G401 (cell line): ENCODE results near the gene ADARB1. TPM values are rescaled to one million over a fixed set of nuclear protein-coding genes. Genes with fewer than 3 reads are reported as not detected.

Experiments used
- DNase-seq: peaks from one replicate; pipeline ENCODE4 v3.0.0-alpha.2; 2015; ENCODE audit warnings: low spot score
- in situ Hi-C: cut with HindIII; loops from 2 replicates; pipeline ENCODE4 v1.10.0; 2016; ENCODE audit warnings: low sequenced_read_pairs, mixed read lengths
- total RNA-seq: library from RNA; depleted of rRNA; stranded (reverse); fragments of >200 nt; shearing (Covaris generic); gene quantifications from 2 replicates; pipeline ENCODE4 v1.2.3, GENCODE V29; 2014; rRNA removed

The ADARB1 gene
- total RNA-seq, 1 experiment from 2014 or later = 68.1 TPM

DNA sequence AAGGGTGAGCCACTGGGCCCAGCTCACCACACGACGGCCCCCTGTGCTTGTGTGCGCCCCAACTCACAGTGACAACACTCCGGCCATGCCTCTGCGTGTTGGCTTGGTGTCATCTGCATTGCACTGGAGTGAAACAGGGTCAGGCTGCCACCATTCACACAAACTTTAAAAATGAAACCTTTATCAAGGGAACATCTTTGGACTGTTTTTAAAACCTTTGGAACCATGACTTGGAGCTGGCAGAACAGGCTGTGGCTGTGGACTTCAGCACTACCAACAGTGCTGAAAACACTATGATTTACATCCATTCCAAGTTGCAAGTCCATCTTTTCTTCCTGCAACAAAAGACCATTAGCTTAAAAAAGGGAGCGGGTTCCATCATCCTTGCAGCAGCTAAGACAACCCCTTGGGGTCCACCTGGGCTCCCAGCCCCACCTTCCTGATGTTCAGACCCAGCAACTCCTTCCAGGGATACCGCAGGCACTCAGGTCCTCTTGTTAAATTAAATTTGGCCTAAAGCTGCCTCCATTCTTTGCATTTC is 187.7 kb downstream of the ADARB1 start:
- no peak for DNase-seq
- in situ Hi-C loops = no loop called here

DNA sequence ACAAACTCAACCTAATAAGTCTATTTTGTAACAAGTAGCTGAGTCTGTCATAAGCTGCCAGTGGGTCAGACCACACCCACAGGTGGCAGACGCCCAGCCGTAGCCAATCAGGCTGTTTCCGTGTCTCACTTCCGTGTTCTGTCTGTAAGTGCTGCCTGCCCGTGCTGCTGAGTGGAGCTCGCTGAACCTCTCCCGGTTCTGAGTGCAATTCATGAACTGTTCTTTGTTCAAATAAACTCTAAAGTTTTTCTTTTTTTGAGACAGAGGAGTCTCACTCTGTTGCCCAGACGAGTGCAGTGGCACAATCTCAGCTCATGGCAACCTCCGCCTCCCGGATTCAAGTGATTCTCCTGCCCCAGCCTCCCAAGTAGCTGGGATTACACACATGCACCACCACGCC is 188.2 kb downstream of the ADARB1 start:
- no peak for DNase-seq
- in situ Hi-C loops = no loop called here

DNA sequence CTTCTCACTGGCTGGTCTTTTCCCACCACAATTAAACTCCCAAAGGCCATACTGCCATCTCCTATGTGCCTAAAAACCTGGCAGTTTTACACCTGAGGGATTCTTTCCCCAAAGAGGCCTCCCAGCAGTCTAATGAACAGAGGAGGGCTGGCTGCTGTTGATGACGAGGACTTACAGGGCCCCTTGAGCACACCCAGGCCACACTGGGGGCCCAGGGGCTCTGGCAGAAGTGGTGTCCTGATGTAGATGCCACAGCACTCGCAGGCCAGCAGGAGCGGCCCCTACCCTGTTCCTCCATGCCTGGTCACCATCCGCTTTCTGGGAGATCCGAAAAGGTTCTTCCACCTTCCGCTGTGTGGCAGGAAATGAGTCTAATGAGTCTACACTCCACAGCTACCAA is 189.2 kb downstream of the ADARB1 start:
- DNase-seq = no peak
- in situ Hi-C loops = no loop called here

DNA sequence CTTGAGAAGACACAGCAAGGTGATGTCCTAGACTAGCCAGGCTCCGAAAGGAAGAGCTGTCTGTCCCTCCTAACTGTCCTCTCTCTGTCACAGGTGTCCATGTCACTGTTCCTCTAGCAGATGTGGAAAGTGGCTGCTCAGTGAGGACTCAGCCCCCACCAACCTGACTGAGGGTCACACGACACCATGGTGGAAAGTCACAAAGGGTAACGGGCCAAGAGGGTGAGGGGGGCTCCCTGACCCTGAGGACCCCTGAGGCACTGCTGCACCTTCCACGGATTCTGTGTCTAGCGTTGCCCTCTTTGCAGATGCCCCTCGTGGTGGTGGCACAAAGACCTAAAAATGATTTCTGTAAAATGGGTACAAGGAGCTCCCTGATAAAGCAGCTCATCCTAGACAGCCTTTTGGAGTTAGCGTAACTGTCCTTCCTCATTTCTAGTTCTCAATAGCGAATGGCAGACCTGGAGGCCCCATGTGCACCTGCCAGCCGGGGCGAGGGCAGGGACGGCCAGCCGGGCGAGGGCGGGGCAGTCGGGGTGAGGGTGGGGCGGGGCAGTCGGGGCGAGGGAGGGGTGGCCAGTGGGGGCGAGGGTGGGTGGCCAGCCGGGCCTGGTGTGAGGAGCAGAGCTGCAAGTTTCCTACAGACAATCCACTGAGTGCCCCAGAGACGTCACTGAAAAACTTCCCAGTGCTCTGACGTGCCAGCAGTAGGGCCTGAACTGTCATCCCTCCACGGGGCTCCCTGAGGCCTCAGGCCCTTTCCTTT is 189.9 kb downstream of the ADARB1 start:
- in situ Hi-C loops = no loop called here
- no peak for DNase-seq

DNA sequence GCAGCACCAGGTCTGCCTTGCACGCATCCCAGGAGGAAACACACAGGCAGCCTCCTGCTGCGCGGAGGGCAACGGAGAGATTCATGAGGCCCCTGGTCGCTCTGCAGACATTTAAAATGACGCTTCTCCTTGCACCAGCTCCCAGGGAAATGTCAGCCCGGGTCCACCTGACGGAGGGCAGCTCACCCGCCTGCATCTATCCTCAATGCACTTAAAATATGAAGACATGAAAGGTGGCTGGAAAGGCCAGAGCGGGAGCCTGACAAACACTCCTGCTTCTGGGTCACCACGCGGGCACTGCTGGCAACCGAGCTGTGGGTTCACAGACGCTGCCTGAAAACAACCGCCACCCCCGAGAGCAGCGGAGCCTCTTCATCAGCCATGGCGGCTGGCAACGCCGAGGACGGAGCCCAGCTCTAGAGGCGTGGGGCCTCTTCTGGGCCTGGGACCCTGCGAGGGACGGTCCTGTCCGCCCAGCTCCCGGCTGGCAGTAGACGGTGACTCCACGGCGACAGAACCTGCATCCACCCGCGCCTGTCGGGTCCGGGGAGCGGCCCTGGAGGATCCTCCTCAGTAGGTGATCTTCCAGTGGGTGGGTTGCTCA is 190.6 kb downstream of the ADARB1 start:
- in situ Hi-C loops = no loop called here
- no peak for DNase-seq

DNA sequence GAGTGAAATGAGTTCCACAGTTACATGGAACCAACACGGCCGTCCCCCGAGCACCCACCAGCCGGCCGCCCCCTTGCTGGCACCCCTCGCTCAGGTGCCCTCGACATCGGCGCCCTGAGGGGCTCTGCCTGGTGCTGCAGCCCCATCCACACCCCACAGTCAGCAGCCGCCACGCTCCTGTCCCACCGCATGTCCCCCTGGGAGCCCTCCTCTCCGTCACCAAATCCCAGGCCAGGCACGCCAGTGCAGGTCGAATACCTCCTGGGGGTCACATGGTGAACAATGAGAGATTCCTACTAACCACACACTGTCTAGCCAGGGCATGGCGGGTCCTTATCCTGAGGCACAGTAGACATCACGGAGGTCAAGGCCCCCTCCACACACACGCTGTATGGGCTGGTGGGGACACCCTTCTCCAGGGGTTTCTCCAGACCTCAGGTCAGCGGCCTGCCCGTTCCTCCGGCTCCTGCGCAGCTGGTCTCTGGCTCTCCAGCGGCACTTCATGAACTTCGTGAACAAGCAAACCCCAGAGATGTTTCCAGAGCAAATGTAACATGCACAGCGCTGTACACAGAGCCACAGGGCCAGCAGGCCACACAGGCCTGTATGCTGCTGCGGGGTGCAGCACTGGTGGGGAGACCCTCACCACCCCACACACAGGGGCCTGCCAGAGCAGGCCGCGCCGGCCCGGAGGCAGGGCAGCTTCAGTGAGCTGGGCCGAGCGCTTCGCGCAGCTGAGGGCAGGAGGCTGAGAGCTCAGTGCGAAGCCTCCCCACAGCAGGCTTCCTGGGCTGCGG is 191.5 kb downstream of the ADARB1 start:
- no peak for DNase-seq
- in situ Hi-C loops = no loop called here

GRCh38 chr21:45266518-45267389 is 192.4 kb downstream of the ADARB1 start:
- in situ Hi-C loops = no loop called here
- no peak for DNase-seq

DNA sequence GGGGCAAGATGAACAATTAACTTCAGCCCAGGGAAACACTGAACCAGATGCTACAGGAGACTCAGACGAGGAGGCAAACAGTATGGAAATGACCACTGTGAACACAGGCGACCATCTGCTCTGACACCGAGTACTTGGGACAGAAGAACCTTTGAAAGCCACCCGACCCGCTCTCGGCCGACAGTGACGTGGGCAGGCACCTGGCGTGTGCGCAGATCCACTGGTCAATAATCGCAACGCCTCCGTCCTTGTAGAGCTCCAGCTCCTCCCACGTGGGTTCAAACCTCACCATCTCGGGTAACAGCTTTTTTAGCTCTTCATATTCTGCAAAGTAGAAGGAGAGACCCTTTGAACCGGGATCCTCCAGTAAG is 193.0 kb downstream of the ADARB1 start:
- in situ Hi-C loops = no loop called here
- DNase-seq = no peak

DNA sequence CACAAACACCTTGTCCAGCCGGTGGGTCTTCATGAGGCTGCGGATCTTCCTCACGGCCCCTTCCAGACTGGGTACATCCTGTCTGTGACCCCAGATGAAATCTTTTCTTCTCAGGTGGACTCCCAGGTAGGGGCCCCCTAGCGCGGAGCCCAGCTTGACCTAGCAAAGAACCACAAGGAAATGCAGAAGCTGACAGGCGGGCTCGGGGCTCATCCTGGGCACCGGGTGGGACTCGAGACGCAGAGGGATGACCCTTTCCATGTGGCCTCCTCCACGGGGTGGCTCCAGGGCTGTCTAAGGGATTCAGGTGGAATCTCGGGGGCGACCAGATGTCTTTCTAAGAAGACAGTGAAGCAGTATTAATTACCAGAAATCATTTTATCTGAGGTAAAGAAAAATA is 195.5 kb downstream of the ADARB1 start:
- in situ Hi-C loops = no loop called here
- DNase-seq = no peak

GRCh38 chr21:45270306-45270821 is 196.0 kb downstream of the ADARB1 start:
- DNase-seq = no peak
- in situ Hi-C loops = no loop called here

Other genes with a start within 250 kb of the ADARB1 start
- 172 and 243 TPM in 2 replicates for gene PTTG1IP, start 200.9 kb upstream of the ADARB1 start, total RNA-seq
- not detected in 2 replicates for gene ITGB2, start 153.7 kb upstream of the ADARB1 start, total RNA-seq
- 48.2 and 77.4 TPM in 2 replicates for gene SLX9, start 134.6 kb upstream of the ADARB1 start, total RNA-seq
- 12.6 and 25.5 TPM in 2 replicates for gene POFUT2, start 213.3 kb downstream of the ADARB1 start, total RNA-seq